Measurements from ENCODE around the gene FBXL15.

FBXL15 gene

DNA sequence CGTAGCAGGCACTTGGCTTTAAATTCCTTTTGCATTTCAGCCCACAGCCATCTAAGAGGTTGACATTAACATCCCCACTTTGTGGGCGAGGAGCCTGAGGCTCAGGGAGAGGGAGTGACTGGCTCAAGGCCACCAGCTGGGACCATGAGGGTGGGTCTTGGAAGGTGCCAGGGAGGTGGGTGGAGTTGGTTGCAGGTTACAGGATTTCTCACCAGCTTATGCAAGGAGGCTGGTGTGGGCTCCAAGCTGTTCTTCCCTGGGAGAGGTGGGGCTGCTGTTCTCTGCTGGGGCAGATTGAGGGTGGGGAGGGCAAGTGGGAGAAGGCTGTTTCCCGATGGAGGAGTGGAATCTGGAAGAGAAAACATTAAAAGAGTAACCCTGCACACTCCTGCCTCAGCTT lies 44.8 kb downstream of the FBXL15 start:
- Histone ChIP-seq H3K4me3 (ENCODE audit: low read length) (no peak overlapping the region), H3K27me3 (replicated peaks; ENCODE audit: control insufficient read depth, insufficient read depth, low read length) (peaks cover 33% of the 10 kb centered on the region)
- no peak for DNase-seq (ENCODE audit: low read depth)

DNA sequence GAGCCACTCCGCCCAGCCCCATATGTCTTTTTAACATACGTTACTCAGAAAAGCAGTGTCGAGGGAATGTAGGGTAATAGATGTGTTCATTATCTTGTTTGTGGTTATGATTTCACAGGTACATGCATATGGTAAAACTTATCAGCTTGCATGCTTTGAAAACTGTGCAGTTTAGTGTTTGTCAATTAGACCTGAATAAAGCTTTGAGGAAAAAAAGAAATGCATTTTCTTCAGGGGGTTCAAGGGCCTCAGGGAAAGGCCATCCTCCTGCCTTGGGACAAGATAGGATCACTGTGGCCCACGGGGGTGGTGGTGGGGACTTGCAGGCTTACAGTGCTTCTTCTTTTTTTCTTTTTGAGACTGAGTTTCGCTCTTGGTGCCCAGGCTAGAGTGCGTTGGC lies 46.7 kb downstream of the FBXL15 start:
- peaks cover 18% of the 10 kb centered on the region for H3K4me1 ChIP-seq (ENCODE audit: control insufficient read depth, insufficient read depth, low read length)
- peaks cover 29% of the 10 kb centered on the region for H3K27me3 ChIP-seq (replicated peaks; ENCODE audit: control insufficient read depth, insufficient read depth, low read length)
- H3K36me3 ChIP-seq (ENCODE audit: control insufficient read depth, insufficient read depth, low read length, severe bottlenecking): no peaks in the 10 kb centered on the region
- H3K9me3 ChIP-seq (ENCODE audit: control insufficient read depth, low read length): no peaks in the 10 kb centered on the region
- no peak overlapping the region for H3K9ac ChIP-seq (ENCODE audit: low read length)
- DNase-seq (ENCODE audit: low read depth): no peak
- H3K4me3 ChIP-seq (ENCODE audit: low read length): no peak overlapping the region

More for the DNA sequence above, 44.8 kb downstream of the FBXL15 start:
- Histone ChIP-seq H3K4me1 (ENCODE audit: control insufficient read depth, insufficient read depth, low read length) (peaks cover 22% of the 10 kb centered on the region), H3K36me3 (ENCODE audit: control insufficient read depth, insufficient read depth, low read length, severe bottlenecking) (no peaks in the 10 kb centered on the region), H3K9me3 (ENCODE audit: control insufficient read depth, low read length) (no peaks in the 10 kb centered on the region), H3K9ac (ENCODE audit: low read length) (no peak overlapping the region)

DNA sequence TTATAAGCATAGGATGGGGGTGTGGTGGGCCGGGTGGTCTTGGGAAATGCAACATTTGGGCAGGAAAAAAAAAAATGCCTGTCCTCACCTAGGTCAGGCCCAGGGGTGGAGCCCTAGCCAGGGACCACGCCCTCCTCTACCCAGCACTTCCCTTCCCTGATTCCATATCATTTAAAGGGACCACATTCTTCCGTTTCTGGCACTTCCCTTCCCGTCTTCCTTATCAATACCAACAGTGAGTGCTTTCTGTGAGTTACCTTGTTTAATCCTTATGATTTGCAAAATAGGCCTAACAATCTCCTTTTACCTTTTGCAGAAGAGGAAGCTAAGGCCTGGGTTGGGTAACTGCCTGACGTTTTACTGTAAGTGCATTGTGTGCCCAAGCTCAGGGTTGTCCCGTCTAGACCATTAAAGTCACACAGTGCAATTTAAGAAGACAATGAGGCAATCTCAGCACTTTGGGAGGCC lies 47.4 kb downstream of the FBXL15 start:
- no peaks in the 10 kb centered on the region for H3K9me3 ChIP-seq (ENCODE audit: control insufficient read depth, low read length)
- no peak for DNase-seq (ENCODE audit: low read depth)
- H3K4me3 ChIP-seq (ENCODE audit: low read length): no peak overlapping the region
- H3K4me1 ChIP-seq (ENCODE audit: control insufficient read depth, insufficient read depth, low read length): peaks cover 18% of the 10 kb centered on the region
- peaks cover 30% of the 10 kb centered on the region for H3K27me3 ChIP-seq (replicated peaks; ENCODE audit: control insufficient read depth, insufficient read depth, low read length)
- no peak overlapping the region for H3K9ac ChIP-seq (ENCODE audit: low read length)
- no peaks in the 10 kb centered on the region for H3K36me3 ChIP-seq (ENCODE audit: control insufficient read depth, insufficient read depth, low read length, severe bottlenecking)

DNA sequence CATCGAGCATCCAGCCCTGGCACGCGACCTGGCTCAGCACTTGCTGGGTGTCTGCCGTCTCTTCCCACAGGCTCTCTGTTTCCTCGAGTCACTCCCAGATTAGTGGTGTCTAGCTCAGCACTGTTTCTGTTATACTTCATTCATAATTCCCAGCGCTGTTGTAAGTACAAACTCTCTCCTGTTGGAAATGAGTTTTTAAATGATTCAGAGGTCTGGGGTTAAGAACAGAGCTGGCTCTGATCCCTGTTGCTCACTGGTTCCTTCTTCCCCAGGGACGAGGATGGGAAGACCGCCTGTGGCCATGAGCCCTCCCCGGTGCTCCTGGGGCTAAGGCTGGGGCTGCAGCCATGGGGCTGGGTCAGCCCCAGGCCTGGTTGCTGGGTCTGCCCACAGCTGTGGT lies 48.0 kb downstream of the FBXL15 start:
- H3K4me1 ChIP-seq (ENCODE audit: control insufficient read depth, insufficient read depth, low read length): peaks cover 15% of the 10 kb centered on the region
- H3K9ac ChIP-seq (ENCODE audit: low read length): no peak overlapping the region
- H3K36me3 ChIP-seq (ENCODE audit: control insufficient read depth, insufficient read depth, low read length, severe bottlenecking): no peaks in the 10 kb centered on the region
- no peaks in the 10 kb centered on the region for H3K9me3 ChIP-seq (ENCODE audit: control insufficient read depth, low read length)
- DNase-seq (ENCODE audit: low read depth): no peak
- H3K4me3 ChIP-seq (ENCODE audit: low read length): no peak overlapping the region
- H3K27me3 ChIP-seq (replicated peaks; ENCODE audit: control insufficient read depth, insufficient read depth, low read length): peaks cover 32% of the 10 kb centered on the region

DNA sequence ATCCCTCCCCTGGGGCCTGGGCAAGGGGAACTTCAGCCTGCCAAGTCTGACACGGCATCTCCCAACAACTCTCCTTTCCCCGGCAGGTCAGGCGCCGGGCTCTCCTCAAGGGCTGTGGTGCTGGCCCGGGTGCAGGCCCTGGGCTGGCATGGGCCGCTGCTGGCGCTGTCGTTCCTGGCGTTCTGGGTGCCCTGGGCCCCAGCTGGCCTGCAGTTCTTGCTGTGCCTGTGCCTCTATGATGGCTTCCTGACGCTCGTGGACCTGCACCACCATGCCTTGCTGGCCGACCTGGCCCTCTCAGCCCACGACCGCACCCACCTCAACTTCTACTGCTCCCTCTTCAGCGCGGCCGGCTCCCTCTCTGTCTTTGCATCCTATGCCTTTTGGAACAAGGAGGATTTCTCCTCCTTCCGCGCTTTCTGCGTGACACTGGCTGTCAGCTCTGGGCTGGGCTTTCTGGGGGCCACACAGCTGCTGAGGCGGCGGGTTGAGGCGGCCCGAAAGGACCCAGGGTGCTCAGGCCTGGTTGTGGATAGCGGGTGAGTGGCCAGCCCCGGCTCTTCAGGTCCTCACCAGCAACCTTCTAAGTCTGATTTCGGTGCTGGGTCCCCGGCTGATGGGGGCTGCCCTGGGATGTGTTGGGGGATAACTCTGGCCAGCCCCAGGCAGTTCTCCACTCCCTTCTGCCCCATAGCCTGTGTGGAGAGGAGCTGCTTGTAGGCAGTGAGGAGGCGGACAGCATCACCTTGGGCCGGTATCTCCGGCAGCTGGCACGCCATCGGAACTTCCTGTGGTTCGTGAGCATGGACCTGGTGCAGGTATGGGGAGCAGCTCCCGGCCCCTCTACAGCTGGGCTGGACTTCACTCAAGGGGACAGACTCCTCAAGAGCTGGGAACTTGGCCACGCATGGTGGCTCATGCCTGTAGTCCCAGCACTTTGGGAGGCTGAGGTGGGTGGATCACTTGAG lies 50.2 kb downstream of the FBXL15 start:
- H3K36me3 ChIP-seq (ENCODE audit: control insufficient read depth, insufficient read depth, low read length, severe bottlenecking): no peaks in the 10 kb centered on the region
- no peak overlapping the region for H3K4me3 ChIP-seq (ENCODE audit: low read length)
- DNase-seq (ENCODE audit: low read depth): no peak
- H3K27me3 ChIP-seq (replicated peaks; ENCODE audit: control insufficient read depth, insufficient read depth, low read length): peaks cover 28% of the 10 kb centered on the region
- H3K4me1 ChIP-seq (ENCODE audit: control insufficient read depth, insufficient read depth, low read length): peaks cover 15% of the 10 kb centered on the region
- H3K9me3 ChIP-seq (ENCODE audit: control insufficient read depth, low read length): no peaks in the 10 kb centered on the region
- H3K9ac ChIP-seq (ENCODE audit: low read length): no peak overlapping the region

All from adipocyte (in vitro differentiated cells).